Muscle of leg (tissue), 11 donors: ENCODE results near the gene LRMDA. TPM values are rescaled to one million over a fixed set of nuclear protein-coding genes. Genes with fewer than 3 reads are reported as not detected.
"Not testable (repeated sequence)": the region's sequence is repeated elsewhere in the genome, so short reads cannot be mapped to it uniquely, and the experiment has no call there.

Experiments used
- DNase-seq: peaks from one replicate; pipeline ENCODE4 v3.0.0; 2013
- H3K27ac ChIP-seq: one replicate; pipeline ENCODE4 v1.5.1; 2013; ENCODE audit warnings: mild to moderate bottlenecking, low read length, control low read depth
- H3K27me3 ChIP-seq: one replicate; pipeline ENCODE4 v1.6.1; 2013; ENCODE audit warnings: low read length; ENCODE audit not compliant: control insufficient read depth, insufficient read depth
- H3K36me3 ChIP-seq: one replicate; pipeline ENCODE4 v1.6.1; 2013; ENCODE audit warnings: low read length; ENCODE audit not compliant: control insufficient read depth, insufficient read depth
- H3K4me1 ChIP-seq: one replicate; pipeline ENCODE4 v1.6.1; 2013; ENCODE audit warnings: low read length; ENCODE audit not compliant: control insufficient read depth, insufficient read depth
- H3K4me3 ChIP-seq: one replicate; pipeline ENCODE4 v1.5.1; 2013; ENCODE audit warnings: low read length, control low read depth
- H3K9me3 ChIP-seq: replicated peaks from 2 replicates; pipeline ENCODE4 v1.6.1; 2013; ENCODE audit warnings: low read depth, low read length; ENCODE audit not compliant: control insufficient read depth
- WGBS: methylation state at CpG from one replicate; pipeline ENCODE4 v1.1.5; 2013; ENCODE audit warnings: missing lambda C conversion rate; ENCODE audit not compliant: insufficient coverage; 5-methylcytosine and 5-hydroxymethylcytosine counted together
- polyA plus RNA-seq, 8 donors: library from polyadenylated mRNA; unstranded; fragments of 120-200 nt; gene quantifications; one replicate each; pipeline versions ENCODE4 v1.2.1 to v1.2.3, GENCODE V29; 2013; ENCODE audit warnings: inconsistent platforms in 1 of 8, low replicate concordance in 1 of 8; ENCODE audit not compliant: insufficient read length in 8 of 8, insufficient read depth in 1 of 8
- total RNA-seq: library from RNA; stranded (reverse); fragments of 120-200 nt; gene quantifications from one replicate; pipeline ENCODE4 v1.2.4, GENCODE V29; 2013

LRMDA gene
- total and polyA plus RNA-seq, 9 donors, result 4.8 to 7.9 (median 5.7) TPM

- H3K9me3 ChIP-seq, result no peaks in the 10 kb centered on the region
- H3K4me3 ChIP-seq, result no peak overlapping the region
- no peaks in the 10 kb centered on the region for H3K36me3 ChIP-seq
- H3K27me3 ChIP-seq, result no peaks in the 10 kb centered on the region
- H3K27ac ChIP-seq, result no peak overlapping the region
- H3K4me1 ChIP-seq, result no peaks in the 10 kb centered on the region
- 57% methylated on average over 3 of the region's 12 CpGs for WGBS
- DNase-seq, result no peak
Measured at GRCh38 chr10:76523791-76524351, 1092.4 kb downstream of the LRMDA start.

GRCh38 chr10:76526833-76527232 is 1095.4 kb downstream of the LRMDA start:
- not testable (repeated sequence) for H3K27me3 ChIP-seq, H3K9me3 ChIP-seq, H3K27ac ChIP-seq, H3K36me3 ChIP-seq, H3K4me1 ChIP-seq, H3K4me3 ChIP-seq, DNase-seq
- WGBS, result no CpG with 5 or more reads among the region's 4 CpGs

- DNase-seq, result no peak
- no CpG with 5 or more reads among the region's 5 CpGs for WGBS
- H3K9me3 ChIP-seq, result no peaks in the 10 kb centered on the region
- H3K27me3 ChIP-seq, result no peaks in the 10 kb centered on the region
- no peak overlapping the region for H3K27ac ChIP-seq
- H3K36me3 ChIP-seq, result no peaks in the 10 kb centered on the region
- H3K4me1 ChIP-seq, result no peaks in the 10 kb centered on the region
- H3K4me3 ChIP-seq, result no peak overlapping the region
Measured at GRCh38 chr10:76540331-76540730, 1108.9 kb downstream of the LRMDA start.

- H3K4me3 ChIP-seq, result no peak overlapping the region
- H3K27me3 ChIP-seq, result no peaks in the 10 kb centered on the region
- H3K36me3 ChIP-seq, result no peaks in the 10 kb centered on the region
- WGBS, result 50% methylated on average over 1 of the region's 3 CpGs
- no peaks in the 10 kb centered on the region for H3K4me1 ChIP-seq
- H3K9me3 ChIP-seq, result no peaks in the 10 kb centered on the region
- no peak for DNase-seq
- no peak overlapping the region for H3K27ac ChIP-seq
Measured at GRCh38 chr10:76540786-76541185, 1109.4 kb downstream of the LRMDA start.

- no peaks in the 10 kb centered on the region for H3K4me1 ChIP-seq
- 40% methylated on average over 2 of the region's 5 CpGs for WGBS
- H3K27me3 ChIP-seq, result no peaks in the 10 kb centered on the region
- H3K27ac ChIP-seq, result no peak overlapping the region
- H3K9me3 ChIP-seq, result no peaks in the 10 kb centered on the region
- H3K4me3 ChIP-seq, result no peak overlapping the region
- H3K36me3 ChIP-seq, result no peaks in the 10 kb centered on the region
- no peak for DNase-seq
Measured at GRCh38 chr10:76541852-76542251, 1110.4 kb downstream of the LRMDA start.

- H3K9me3 ChIP-seq, result no peaks in the 10 kb centered on the region
- no peak overlapping the region for H3K27ac ChIP-seq
- DNase-seq, result no peak
- H3K27me3 ChIP-seq, result no peaks in the 10 kb centered on the region
- H3K4me3 ChIP-seq, result no peak overlapping the region
- no CpG with 5 or more reads among the region's 6 CpGs for WGBS
- no peaks in the 10 kb centered on the region for H3K36me3 ChIP-seq
- no peaks in the 10 kb centered on the region for H3K4me1 ChIP-seq
Measured at GRCh38 chr10:76542307-76542930, 1111.0 kb downstream of the LRMDA start.

GRCh38 chr10:76543655-76544054 is 1112.2 kb downstream of the LRMDA start:
- 83% methylated on average over 3 of the region's 4 CpGs for WGBS
- no peak for DNase-seq
- Histone ChIP-seq H3K27ac (no peak overlapping the region), H3K4me3 (no peak overlapping the region), H3K36me3 (no peaks in the 10 kb centered on the region), H3K9me3 (no peaks in the 10 kb centered on the region), H3K27me3 (no peaks in the 10 kb centered on the region), H3K4me1 (peaks cover 2% of the 10 kb centered on the region)

GRCh38 chr10:76544789-76545188 is 1113.4 kb downstream of the LRMDA start:
- H3K9me3 ChIP-seq, result no peaks in the 10 kb centered on the region
- H3K27me3 ChIP-seq, result no peaks in the 10 kb centered on the region
- H3K4me1 ChIP-seq, result peaks cover 2% of the 10 kb centered on the region
- no peak overlapping the region for H3K27ac ChIP-seq
- no peak for DNase-seq
- no peaks in the 10 kb centered on the region for H3K36me3 ChIP-seq
- no peak overlapping the region for H3K4me3 ChIP-seq
- WGBS, result no CpG with 5 or more reads among the region's 1 CpG

GRCh38 chr10:76546411-76546810 is 1115.0 kb downstream of the LRMDA start:
- H3K4me3 ChIP-seq, result no peak overlapping the region
- H3K36me3 ChIP-seq, result no peaks in the 10 kb centered on the region
- H3K27ac ChIP-seq, result no peak overlapping the region
- peaks cover 2% of the 10 kb centered on the region for H3K4me1 ChIP-seq
- H3K27me3 ChIP-seq, result no peaks in the 10 kb centered on the region
- H3K9me3 ChIP-seq, result no peaks in the 10 kb centered on the region
- WGBS, result 50% methylated on average over 1 of the region's 2 CpGs
- no peak for DNase-seq

- H3K4me3 ChIP-seq, result no peak overlapping the region
- no peaks in the 10 kb centered on the region for H3K27me3 ChIP-seq
- 25% methylated on average over 2 of the region's 11 CpGs for WGBS
- H3K9me3 ChIP-seq, result no peaks in the 10 kb centered on the region
- DNase-seq, result peak; percentile 92
- H3K4me1 ChIP-seq, result peaks cover 2% of the 10 kb centered on the region
- H3K27ac ChIP-seq, result no peak overlapping the region
- no peaks in the 10 kb centered on the region for H3K36me3 ChIP-seq
Measured at GRCh38 chr10:76547352-76547972, 1116.0 kb downstream of the LRMDA start.
